GM21390 (cell line): ENCODE measurements around the gene PROSER3.

Experiments used
- ATAC-seq: cut with Tn5 transposase; IDR thresholded peaks from one replicate; pipeline ENCODE4 v1.9.1; 2021; ENCODE audit not compliant: unreplicated experiment

Gene PROSER3

DNA sequence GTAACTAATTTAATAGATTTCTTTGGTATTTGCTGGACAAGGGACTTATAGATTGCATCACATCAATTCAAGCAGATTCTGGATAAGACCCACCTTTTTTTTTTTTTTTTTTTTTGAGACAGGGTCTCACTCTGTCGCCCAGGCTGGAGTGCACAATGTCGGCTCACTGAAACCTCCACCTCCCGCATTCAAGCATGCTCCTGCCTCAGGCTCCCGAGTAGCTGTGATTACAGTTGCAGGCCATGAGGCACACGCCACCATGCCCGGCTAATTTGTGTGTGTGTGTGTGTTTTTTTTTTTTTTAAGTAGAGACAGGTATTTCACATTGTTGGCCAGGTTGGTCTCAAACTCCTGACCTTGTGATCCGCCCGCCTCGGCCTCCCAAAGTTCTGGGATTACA lies 58.9 kb downstream of the PROSER3 start:
- ATAC-seq: no peak

DNA sequence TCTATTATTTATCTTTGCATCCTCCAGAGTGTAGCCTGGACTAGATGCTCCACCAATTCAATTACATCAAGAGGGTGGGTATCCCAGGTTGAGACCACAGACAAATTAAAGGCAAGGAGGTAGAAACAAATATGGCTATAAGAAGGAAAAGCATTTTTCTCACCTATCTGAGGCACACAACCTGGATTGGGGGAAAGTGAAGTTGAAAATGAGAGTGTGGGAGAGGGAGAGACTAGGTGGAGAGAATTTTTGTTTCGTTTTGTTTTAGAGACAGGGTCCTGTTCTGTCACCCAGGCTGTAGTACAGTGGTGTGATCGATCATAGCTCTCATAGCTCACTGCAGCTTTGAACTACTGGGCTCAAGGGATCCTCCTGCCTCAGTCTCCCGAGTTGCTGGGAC lies 60.5 kb downstream of the PROSER3 start:
- no peak for ATAC-seq
